ENCODE results near the gene AMY2B. TPM values are rescaled to one million over a fixed set of nuclear protein-coding genes. Genes with fewer than 3 reads are reported as not detected.
"Not testable (repeated sequence)": the region's sequence is repeated elsewhere in the genome, so short reads cannot be mapped to it uniquely, and the experiment has no call there.

Gene AMY2B
- polyA plus RNA-seq, 1 of the 3 experiments (the other 2 are of a cell fraction): 1.5 TPM

- H3K4me2 ChIP-seq: no peak overlapping the region
- POLR2A ChIA-PET: no interaction called here
- H3K9me3 ChIP-seq: no peaks in the 10 kb centered on the region
- CTCF ChIA-PET: no interaction called here
- no peaks in the 10 kb centered on the region for H3K4me1 ChIP-seq (ENCODE audit: control insufficient read depth in 1 of 2, insufficient read depth in 2 of 2, low read depth in 1 of 2, low read length in 1 of 2)
- TF ChIP-seq RFX5 (IDR thresholded peaks at IDR 0.05; ENCODE audit: low read length): no peak
- no peak for TF ChIP-seq CHD2 (IDR thresholded peaks at IDR 0.05; ENCODE audit: low read length, partially characterized antibody)
- no peaks in the 10 kb centered on the region for H3K36me3 ChIP-seq (replicated peaks in 1 of 2; ENCODE audit: control insufficient read depth in 1 of 2, insufficient read depth in 2 of 2, low read length in 1 of 2)
- no peak overlapping the region for H2AFZ ChIP-seq (ENCODE audit: low read depth)
- H3F3A ChIP-seq (replicated peaks; ENCODE audit: insufficient read depth): no peaks in the 10 kb centered on the region
- no peaks in the 10 kb centered on the region for H4K20me1 ChIP-seq (ENCODE audit: insufficient read depth)
- WGBS (ENCODE audit: low lambda C conversion rate): 35% methylated on average over 2 of the region's 2 CpGs
- DNase-seq: no peak
- no peaks in the 10 kb centered on the region for H3K27me3 ChIP-seq (ENCODE audit: insufficient read depth)
- no peak overlapping the region for H3K9ac ChIP-seq
- no peaks in the 10 kb centered on the region for H3K79me2 ChIP-seq (ENCODE audit: insufficient read depth)
- no peak overlapping the region for H3K27ac ChIP-seq (ENCODE audit: low read depth in 2 of 2, low read length in 1 of 2)
- H3K9me2 ChIP-seq: no peaks in the 10 kb centered on the region
- H3K4me3 ChIP-seq (ENCODE audit: low read depth in 2 of 2, low read length in 1 of 2): no peak overlapping the region
Observed at GRCh38 chr1:103584537-103584936, 13.1 kb downstream of the AMY2B start.

DNA sequence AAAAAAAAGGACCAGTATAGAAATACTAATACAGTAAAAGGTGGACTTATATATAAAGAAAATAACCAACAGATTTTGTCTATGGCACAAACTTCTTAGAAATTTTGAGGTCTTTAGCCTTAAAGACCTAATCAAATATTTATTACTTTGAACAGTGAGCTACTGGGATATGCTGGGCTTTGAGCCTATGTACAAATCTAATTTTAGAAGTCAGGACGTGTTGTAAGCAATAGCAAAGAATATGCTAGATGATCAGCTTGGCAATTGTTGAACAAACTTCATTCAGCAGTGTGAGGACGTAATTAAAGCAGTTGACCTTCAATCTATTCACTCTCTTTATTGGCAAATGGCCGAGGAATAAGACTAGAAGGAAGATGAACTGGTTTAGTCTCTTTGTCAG lies 31.4 kb downstream of the AMY2B start:
- CTCF ChIA-PET; H3K79me2 ChIP-seq (ENCODE audit: insufficient read depth); POLR2A ChIA-PET; H2AFZ ChIP-seq (ENCODE audit: low read depth); H3K9me2 ChIP-seq; H3K9me3 ChIP-seq; H3K27me3 ChIP-seq (ENCODE audit: insufficient read depth); H3K4me2 ChIP-seq; H4K20me1 ChIP-seq (ENCODE audit: insufficient read depth); H3F3A ChIP-seq (replicated peaks; ENCODE audit: insufficient read depth); H3K4me1 ChIP-seq (ENCODE audit: control insufficient read depth in 1 of 2, insufficient read depth in 2 of 2, low read depth in 1 of 2, low read length in 1 of 2); H3K9ac ChIP-seq; DNase-seq; H3K4me3 ChIP-seq (ENCODE audit: low read depth in 2 of 2, low read length in 1 of 2); H3K27ac ChIP-seq (ENCODE audit: low read depth in 2 of 2, low read length in 1 of 2); H3K36me3 ChIP-seq (replicated peaks in 1 of 2; ENCODE audit: control insufficient read depth in 1 of 2, insufficient read depth in 2 of 2, low read length in 1 of 2): not testable (repeated sequence)
- no CpG with 5 or more reads among the region's 3 CpGs for whole genome bisulfite sequencing (ENCODE audit: low lambda C conversion rate)

DNA sequence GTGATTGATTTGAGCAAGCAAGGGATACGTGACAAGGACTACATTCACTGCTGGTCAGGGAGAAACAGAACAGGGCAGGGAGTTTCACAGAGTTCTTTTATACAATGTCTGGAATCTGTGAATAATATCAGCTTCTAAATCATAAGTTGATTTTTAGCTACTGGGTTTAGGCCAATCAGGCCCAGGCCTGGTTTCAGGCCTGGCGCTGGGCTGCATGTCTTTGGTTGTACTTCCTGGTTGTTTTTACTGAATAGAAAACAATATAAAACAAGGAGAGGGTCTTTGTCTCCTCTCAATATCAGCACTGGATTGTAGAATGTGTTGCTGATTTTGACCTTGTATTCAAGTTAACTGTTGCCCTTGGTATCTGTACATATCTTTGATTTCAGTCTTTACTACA lies 45.0 kb downstream of the AMY2B start:
- no peaks in the 10 kb centered on the region for H3K9me2 ChIP-seq
- H2AFZ ChIP-seq (ENCODE audit: low read depth): no peak overlapping the region
- no peaks in the 10 kb centered on the region for H3K27me3 ChIP-seq (ENCODE audit: insufficient read depth)
- H3F3A ChIP-seq (replicated peaks; ENCODE audit: insufficient read depth): no peaks in the 10 kb centered on the region
- no peaks in the 10 kb centered on the region for H3K36me3 ChIP-seq (replicated peaks in 1 of 2; ENCODE audit: control insufficient read depth in 1 of 2, insufficient read depth in 2 of 2, low read length in 1 of 2)
- ChIA-PET POLR2A (no interaction called here), CTCF (no interaction called here)
- H3K4me1 ChIP-seq (ENCODE audit: control insufficient read depth in 1 of 2, insufficient read depth in 2 of 2, low read depth in 1 of 2, low read length in 1 of 2): no peaks in the 10 kb centered on the region
- H3K27ac ChIP-seq (ENCODE audit: low read depth in 2 of 2, low read length in 1 of 2): no peak overlapping the region
- H3K79me2 ChIP-seq (ENCODE audit: insufficient read depth): no peaks in the 10 kb centered on the region
- H3K4me2 ChIP-seq: no peak overlapping the region
- H3K9ac ChIP-seq: no peak overlapping the region
- H4K20me1 ChIP-seq (ENCODE audit: insufficient read depth): no peaks in the 10 kb centered on the region
- no peak overlapping the region for H3K4me3 ChIP-seq (ENCODE audit: low read depth in 2 of 2, low read length in 1 of 2)
- 58% methylated on average over 2 of the region's 2 CpGs for WGBS (ENCODE audit: low lambda C conversion rate)
- no peak for DNase-seq
- no peaks in the 10 kb centered on the region for H3K9me3 ChIP-seq
- TF ChIP-seq ZBTB33 (IDR thresholded peaks at IDR 0.05; ENCODE audit: borderline replicate concordance, low read depth) (no peak), PBX3 (IDR thresholded peaks at IDR 0.05) (no peak), FOXM1 (IDR thresholded peaks at IDR 0.05; ENCODE audit: low read depth) (no peak), GATA2 (CRISPR knock-in tag; IDR thresholded peaks at IDR 0.05) (no peak), TAF1 (IDR thresholded peaks at IDR 0.05; ENCODE audit: borderline replicate concordance, low read depth, low read length) (no peak), YY1 (IDR thresholded peaks at IDR 0.05; ENCODE audit: low read depth) (no peak), IRF3 (IDR thresholded peaks at IDR 0.05; ENCODE audit: low read depth, low read length) (no peak), MEF2A (IDR thresholded peaks at IDR 0.05; ENCODE audit: borderline replicate concordance, low read depth) (no peak), SIN3A (IDR thresholded peaks at IDR 0.05; ENCODE audit: borderline replicate concordance, low read depth, low read length) (no peak), RFX5 (IDR thresholded peaks at IDR 0.05; ENCODE audit: low read length) (no peak), TEAD4 (IDR thresholded peaks at IDR 0.05; ENCODE audit: borderline replicate concordance, insufficient read depth) (no peak)
- TF ChIP-seq, protein P1, sequence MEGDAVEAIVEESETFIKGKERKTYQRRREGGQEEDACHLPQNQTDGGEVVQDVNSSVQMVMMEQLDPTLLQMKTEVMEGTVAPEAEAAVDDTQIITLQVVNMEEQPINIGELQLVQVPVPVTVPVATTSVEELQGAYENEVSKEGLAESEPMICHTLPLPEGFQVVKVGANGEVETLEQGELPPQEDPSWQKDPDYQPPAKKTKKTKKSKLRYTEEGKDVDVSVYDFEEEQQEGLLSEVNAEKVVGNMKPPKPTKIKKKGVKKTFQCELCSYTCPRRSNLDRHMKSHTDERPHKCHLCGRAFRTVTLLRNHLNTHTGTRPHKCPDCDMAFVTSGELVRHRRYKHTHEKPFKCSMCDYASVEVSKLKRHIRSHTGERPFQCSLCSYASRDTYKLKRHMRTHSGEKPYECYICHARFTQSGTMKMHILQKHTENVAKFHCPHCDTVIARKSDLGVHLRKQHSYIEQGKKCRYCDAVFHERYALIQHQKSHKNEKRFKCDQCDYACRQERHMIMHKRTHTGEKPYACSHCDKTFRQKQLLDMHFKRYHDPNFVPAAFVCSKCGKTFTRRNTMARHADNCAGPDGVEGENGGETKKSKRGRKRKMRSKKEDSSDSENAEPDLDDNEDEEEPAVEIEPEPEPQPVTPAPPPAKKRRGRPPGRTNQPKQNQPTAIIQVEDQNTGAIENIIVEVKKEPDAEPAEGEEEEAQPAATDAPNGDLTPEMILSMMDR (IDR thresholded peaks at IDR 0.05): no peak

Data from SK-N-SH (cell line).